ENCODE data around the gene SPRED2.

Gene SPRED2

DNA sequence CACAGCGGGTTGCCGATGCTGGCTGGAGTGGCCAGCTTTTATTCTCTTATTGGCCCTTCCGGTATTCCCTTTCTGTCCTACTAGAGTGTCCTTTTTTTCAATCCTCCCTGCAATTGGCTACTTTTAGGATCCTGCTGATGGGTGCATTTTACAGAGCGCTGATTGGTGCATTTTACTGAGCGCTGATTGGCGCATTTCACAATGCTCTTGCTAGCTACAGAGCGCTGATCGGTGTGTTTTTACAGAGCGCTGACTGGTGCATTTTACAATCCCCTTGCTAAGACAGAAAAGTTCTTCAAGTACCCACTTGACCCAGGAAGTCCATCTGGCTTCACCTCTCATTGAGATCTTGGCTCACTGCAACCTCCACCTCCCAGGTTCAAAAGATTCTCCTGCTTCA is 44.4 kb upstream of the SPRED2 start:
- H3K36me3 ChIP-seq (ENCODE audit: control insufficient read depth, insufficient read depth, low read length), result no peaks in the 10 kb centered on the region
- H3K4me3 ChIP-seq (replicated peaks; ENCODE audit: low read depth, low read length), result no peak overlapping the region
- DNase-seq (ENCODE audit: extremely low read depth, insufficient read length), result no peak
- no peaks in the 10 kb centered on the region; the same call in 1 of the 2 replicates for H3K27me3 ChIP-seq (replicated peaks; ENCODE audit: control insufficient read depth, insufficient read depth, low read length)
- TF ChIP-seq, protein P1, sequence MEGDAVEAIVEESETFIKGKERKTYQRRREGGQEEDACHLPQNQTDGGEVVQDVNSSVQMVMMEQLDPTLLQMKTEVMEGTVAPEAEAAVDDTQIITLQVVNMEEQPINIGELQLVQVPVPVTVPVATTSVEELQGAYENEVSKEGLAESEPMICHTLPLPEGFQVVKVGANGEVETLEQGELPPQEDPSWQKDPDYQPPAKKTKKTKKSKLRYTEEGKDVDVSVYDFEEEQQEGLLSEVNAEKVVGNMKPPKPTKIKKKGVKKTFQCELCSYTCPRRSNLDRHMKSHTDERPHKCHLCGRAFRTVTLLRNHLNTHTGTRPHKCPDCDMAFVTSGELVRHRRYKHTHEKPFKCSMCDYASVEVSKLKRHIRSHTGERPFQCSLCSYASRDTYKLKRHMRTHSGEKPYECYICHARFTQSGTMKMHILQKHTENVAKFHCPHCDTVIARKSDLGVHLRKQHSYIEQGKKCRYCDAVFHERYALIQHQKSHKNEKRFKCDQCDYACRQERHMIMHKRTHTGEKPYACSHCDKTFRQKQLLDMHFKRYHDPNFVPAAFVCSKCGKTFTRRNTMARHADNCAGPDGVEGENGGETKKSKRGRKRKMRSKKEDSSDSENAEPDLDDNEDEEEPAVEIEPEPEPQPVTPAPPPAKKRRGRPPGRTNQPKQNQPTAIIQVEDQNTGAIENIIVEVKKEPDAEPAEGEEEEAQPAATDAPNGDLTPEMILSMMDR (IDR thresholded peaks at IDR 0.05; ENCODE audit: insufficient read depth, low read length, poor library complexity, severe bottlenecking), result no peak

DNA sequence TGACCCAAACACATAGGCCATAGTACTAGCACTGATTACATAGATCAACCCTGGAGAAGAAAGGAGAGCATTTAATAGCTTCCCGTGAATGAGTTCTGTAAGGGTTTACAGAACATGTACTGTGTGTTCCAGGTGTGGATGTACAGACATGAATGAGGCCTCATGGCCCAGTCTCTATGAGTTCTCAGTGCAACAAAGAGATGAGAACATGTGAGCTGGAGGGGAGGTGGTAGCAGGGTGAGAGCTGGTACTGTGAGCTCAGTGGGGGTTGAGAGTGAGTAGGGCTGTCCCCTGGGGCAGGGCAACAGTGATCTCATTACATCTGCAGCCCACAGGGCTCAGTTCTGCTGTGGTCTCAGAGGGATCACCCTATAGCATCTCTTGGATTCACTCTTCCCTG is 42.6 kb upstream of the SPRED2 start:
- DNase-seq (ENCODE audit: extremely low read depth, insufficient read length), result no peak
- H3K4me3 ChIP-seq (replicated peaks; ENCODE audit: low read depth, low read length), result no peak overlapping the region
- no peaks in the 10 kb centered on the region for H3K36me3 ChIP-seq (ENCODE audit: control insufficient read depth, insufficient read depth, low read length)
- TF ChIP-seq, protein P1 (IDR thresholded peaks at IDR 0.05; ENCODE audit: insufficient read depth, low read length, poor library complexity, severe bottlenecking), result no peak
- H3K27me3 ChIP-seq (replicated peaks; ENCODE audit: control insufficient read depth, insufficient read depth, low read length), result no peaks in the 10 kb centered on the region; the same call in 1 of the 2 replicates

DNA sequence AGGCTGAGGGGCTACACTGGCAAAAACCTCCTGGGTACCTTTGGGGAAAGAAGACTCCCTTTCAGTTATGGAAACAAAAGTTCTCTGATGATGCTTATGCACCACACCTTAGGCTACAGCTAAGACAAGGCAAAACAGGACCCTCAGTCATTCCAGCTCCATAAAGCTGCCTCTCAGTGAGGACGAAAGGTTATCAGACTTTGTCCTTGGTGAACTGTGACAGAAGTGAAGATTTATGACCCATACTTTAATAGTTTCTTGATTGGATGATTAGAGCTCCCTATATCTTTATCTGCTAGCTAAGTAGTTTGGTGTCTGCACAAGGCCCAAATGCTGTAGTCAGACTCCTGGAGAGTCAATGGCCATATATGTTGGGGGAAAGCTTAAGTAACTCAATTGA is 40.6 kb upstream of the SPRED2 start:
- no peaks in the 10 kb centered on the region for H3K36me3 ChIP-seq (ENCODE audit: control insufficient read depth, insufficient read depth, low read length)

DNA sequence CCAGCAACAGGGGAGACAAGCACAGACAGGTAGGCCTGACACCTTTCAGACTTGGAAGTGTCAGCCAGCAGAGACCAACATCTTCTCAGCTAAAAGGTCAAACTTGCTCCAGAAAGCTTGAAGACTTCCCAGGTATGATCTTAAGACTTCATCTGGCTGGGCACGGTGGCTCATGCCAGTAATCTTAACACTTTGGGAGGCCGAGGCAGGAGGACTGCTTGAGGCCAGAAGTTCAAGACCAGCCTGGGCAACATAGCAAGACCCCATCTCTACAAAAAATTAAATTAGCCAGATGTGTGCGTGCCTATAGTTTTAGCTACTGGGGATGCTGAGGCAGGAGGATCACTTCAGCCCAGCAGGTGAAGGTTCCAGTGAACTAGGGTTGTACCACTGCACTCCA is 39.0 kb upstream of the SPRED2 start:
- H3K4me3 ChIP-seq (replicated peaks; ENCODE audit: low read depth, low read length), result no peak overlapping the region
- H3K36me3 ChIP-seq (ENCODE audit: control insufficient read depth, insufficient read depth, low read length), result no peaks in the 10 kb centered on the region
- H3K27me3 ChIP-seq (replicated peaks; ENCODE audit: control insufficient read depth, insufficient read depth, low read length), result no peaks in the 10 kb centered on the region; the same call in 1 of the 2 replicates
- DNase-seq (ENCODE audit: extremely low read depth, insufficient read length), result no peak
- TF ChIP-seq, protein P1 (IDR thresholded peaks at IDR 0.05; ENCODE audit: insufficient read depth, low read length, poor library complexity, severe bottlenecking), result no peak

More for the DNA sequence above, 40.6 kb upstream of the SPRED2 start:
- Histone ChIP-seq H3K4me3 (replicated peaks; ENCODE audit: low read depth, low read length) (no peak overlapping the region), H3K27me3 (replicated peaks; ENCODE audit: control insufficient read depth, insufficient read depth, low read length) (no peaks in the 10 kb centered on the region; the same call in 1 of the 2 replicates)
- no peak for DNase-seq (ENCODE audit: extremely low read depth, insufficient read length)
- TF ChIP-seq, protein P1 (IDR thresholded peaks at IDR 0.05; ENCODE audit: insufficient read depth, low read length, poor library complexity, severe bottlenecking), result no peak

DNA sequence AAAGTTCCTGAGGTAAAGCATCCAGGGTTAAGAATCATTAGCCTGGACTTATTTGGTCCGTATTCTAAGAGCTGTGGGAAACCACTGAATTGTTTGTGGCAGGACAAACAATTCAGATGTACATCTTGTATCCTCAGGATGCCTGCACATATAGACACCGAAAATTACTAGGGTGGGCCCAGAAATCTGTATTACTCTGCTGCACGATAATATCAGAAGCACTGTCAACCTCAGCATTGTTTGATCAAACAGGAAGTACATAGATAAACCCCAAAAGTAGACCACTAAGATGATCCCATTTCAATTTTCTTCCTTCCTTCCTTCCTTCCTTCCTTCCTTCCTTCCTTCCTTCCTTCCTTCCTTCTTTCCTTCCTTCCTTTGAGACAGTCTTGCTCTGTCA is 34.2 kb upstream of the SPRED2 start:
- H3K36me3 ChIP-seq (ENCODE audit: control insufficient read depth, insufficient read depth, low read length), result no peaks in the 10 kb centered on the region
- H3K4me3 ChIP-seq (replicated peaks; ENCODE audit: low read depth, low read length), result no peak overlapping the region
- no peaks in the 10 kb centered on the region; the same call in 1 of the 2 replicates for H3K27me3 ChIP-seq (replicated peaks; ENCODE audit: control insufficient read depth, insufficient read depth, low read length)
- DNase-seq (ENCODE audit: extremely low read depth, insufficient read length), result no peak
- TF ChIP-seq, protein P1 (IDR thresholded peaks at IDR 0.05; ENCODE audit: insufficient read depth, low read length, poor library complexity, severe bottlenecking), result no peak

DNA sequence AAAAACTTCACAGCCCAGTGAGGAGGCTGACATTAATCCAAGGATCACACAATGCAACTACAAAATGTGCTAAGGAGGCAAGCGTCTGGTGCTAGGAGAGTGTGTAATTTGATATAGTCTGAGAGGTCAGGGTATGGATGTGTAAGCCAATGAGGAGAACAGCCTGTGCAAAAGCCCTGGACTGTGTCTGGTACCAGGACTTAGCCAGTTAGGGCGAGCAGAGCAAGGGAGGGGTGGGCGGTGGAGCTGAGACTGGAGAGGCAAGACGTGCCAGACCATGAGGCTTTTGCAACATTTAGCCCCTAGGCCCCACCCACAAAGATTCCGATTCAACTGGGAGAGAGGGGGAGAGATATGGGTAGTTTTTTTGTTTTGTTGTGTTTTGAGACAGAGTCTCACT is 33.5 kb upstream of the SPRED2 start:
- DNase-seq (ENCODE audit: extremely low read depth, insufficient read length), result no peak
- Histone ChIP-seq H3K4me3 (replicated peaks; ENCODE audit: low read depth, low read length) (no peak overlapping the region), H3K36me3 (ENCODE audit: control insufficient read depth, insufficient read depth, low read length) (no peaks in the 10 kb centered on the region), H3K27me3 (replicated peaks; ENCODE audit: control insufficient read depth, insufficient read depth, low read length) (no peaks in the 10 kb centered on the region; the same call in 1 of the 2 replicates)
- TF ChIP-seq, protein P1 (IDR thresholded peaks at IDR 0.05; ENCODE audit: insufficient read depth, low read length, poor library complexity, severe bottlenecking), result no peak
